ENCODE results near the gene POLA1.
"Not testable (repeated sequence)": the region's sequence is repeated elsewhere in the genome, so short reads cannot be mapped to it uniquely, and the experiment has no call there.

POLA1 gene

DNA sequence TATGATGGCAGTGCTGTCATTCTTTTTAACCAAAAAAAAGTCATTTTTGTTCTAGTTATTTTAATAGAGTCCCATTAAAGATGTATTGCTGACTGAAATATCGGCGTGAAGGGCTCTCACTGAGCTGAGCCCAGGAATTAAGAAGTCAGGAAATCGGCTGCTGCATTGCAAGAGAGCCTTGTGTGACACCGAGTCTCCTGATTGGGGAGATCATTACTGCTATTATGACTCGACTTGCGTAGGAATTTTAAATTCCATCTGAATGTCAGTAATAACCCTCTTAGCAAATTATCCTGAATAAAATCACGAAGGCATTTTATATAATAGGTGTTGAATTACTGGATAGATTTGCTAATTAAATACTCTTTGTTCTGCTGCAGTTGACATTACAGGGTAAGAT, 111.5 kb downstream of the POLA1 start:
- DNase-seq (ENCODE audit: low spot score) = no peak

GRCh38 chrX:24819807-24820206, 126.1 kb downstream of the POLA1 start:
- DNase-seq (ENCODE audit: low spot score) = not testable (repeated sequence)

GRCh38 chrX:24828147-24828546, 134.4 kb downstream of the POLA1 start:
- DNase-seq (ENCODE audit: low spot score) = no peak

GRCh38 chrX:24828600-24828999, 134.9 kb downstream of the POLA1 start:
- no peak for DNase-seq (ENCODE audit: low spot score)

- DNase-seq (ENCODE audit: low spot score) = no peak
Measured at GRCh38 chrX:24833695-24834094, 140.0 kb downstream of the POLA1 start.

- no peak for DNase-seq (ENCODE audit: low spot score)
Measured at GRCh38 chrX:24837966-24838365, 144.2 kb downstream of the POLA1 start.

DNA sequence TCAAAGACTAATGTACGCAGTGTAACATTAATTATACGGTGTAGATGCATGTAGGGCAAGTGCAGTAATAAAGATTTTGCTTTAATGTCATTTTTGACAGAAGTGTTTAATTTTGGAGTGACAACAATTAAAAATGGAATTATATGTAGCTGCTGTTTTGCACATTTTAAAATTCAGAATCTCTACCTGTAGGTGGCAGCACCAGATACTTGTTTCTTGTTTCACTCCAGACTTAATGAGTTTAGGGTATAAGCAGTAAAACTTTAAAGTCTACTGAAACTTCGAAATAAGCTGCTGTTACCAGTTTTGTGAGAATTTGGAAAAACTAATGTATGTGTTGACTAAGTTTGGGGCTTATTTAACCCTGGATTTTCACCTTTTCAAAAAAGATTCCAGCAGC, 144.9 kb downstream of the POLA1 start:
- no peak for DNase-seq (ENCODE audit: low spot score)

DNA sequence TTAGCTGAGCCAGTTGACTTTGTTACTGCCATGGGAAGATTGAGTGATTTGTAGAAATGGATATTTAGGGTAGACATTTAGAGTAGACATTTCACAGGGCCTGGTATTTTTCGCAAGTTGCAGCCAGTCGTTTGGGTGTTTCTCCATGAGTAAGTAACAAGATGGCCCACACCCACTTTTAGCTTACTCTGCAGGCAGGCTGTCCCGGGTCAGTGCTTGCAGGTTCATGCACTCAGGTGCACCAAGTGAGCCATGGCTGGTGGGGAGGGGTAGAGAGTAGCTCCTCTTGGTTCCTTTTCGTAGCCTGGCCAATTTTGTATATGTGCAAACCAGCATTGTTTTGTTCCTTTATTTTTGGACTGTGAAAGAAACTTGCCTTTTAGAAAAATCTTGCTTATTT, 145.6 kb downstream of the POLA1 start:
- no peak for DNase-seq (ENCODE audit: low spot score)

GRCh38 chrX:24842486-24842885, 148.8 kb downstream of the POLA1 start:
- no peak for DNase-seq (ENCODE audit: low spot score)

GRCh38 chrX:24846550-24847150, 152.9 kb downstream of the POLA1 start:
- no peak for DNase-seq (ENCODE audit: low spot score)

GRCh38 chrX:24851289-24851688, 157.6 kb downstream of the POLA1 start:
- no peak for DNase-seq (ENCODE audit: low spot score)

DNA sequence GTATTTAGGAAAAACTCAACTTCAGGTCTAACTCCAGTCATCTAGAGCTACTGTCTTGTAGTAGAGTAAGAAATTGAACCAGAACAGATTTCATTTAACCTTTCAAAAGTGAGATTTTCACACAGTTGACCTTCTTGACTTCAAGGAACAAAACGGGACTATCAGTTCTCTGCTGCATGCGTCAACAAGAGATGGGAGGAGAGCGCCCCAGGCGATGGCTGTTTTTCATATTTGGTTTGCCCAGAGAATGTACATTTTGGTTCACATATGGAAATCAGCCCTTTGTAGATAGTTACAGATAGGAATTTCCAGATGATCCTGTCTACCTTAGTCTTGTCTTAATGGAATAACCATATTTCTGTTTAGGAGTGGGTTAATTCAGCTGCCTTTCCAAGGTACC, 158.1 kb downstream of the POLA1 start:
- DNase-seq (ENCODE audit: low spot score) = no peak

DNA sequence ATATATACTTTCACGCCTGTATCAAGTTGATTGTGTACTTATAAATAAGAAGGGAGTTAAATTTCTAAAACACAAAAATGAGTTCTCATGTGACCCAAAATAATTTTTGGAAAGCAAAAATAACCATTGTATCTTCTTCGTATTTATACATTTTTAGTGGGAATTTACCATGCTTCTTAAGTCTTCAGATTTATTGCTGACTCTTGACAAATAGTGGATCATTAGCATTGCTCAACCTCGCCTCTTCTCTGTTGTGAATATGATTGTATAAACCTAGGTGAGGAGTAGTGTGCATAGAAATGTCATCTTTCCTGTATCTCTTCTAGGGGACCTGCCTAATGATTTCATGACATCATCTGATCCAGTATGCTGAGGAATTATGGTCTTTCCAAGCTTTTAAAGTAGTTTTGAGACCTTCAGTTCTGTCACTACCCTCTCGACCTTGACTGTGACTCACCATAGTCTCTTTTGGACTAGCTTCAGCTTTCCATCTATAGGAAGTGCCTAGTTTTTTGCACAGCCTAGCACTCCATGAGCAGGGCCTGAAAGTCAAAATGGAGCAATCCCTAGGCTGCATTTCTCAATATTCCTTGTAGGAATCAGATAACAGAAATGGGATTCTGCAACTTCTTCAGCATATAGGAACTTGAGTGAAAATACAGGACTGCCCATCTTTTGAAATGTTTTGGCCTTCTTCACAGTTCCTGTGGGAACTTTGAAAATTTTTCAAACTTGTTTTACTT, 164.5 kb downstream of the POLA1 start:
- no peak for DNase-seq (ENCODE audit: low spot score)

GRCh38 chrX:24859211-24859841, 165.6 kb downstream of the POLA1 start:
- no peak for DNase-seq (ENCODE audit: low spot score)

- DNase-seq (ENCODE audit: low spot score) = no peak
Measured at GRCh38 chrX:24860140-24860539, 166.4 kb downstream of the POLA1 start.

GRCh38 chrX:24862343-24862742, 168.6 kb downstream of the POLA1 start:
- no peak for DNase-seq (ENCODE audit: low spot score)

GRCh38 chrX:24863779-24864178, 170.1 kb downstream of the POLA1 start:
- DNase-seq (ENCODE audit: low spot score) = not testable (repeated sequence)

- no peak for DNase-seq (ENCODE audit: low spot score)
Measured at GRCh38 chrX:24870143-24870542, 176.4 kb downstream of the POLA1 start.

DNA sequence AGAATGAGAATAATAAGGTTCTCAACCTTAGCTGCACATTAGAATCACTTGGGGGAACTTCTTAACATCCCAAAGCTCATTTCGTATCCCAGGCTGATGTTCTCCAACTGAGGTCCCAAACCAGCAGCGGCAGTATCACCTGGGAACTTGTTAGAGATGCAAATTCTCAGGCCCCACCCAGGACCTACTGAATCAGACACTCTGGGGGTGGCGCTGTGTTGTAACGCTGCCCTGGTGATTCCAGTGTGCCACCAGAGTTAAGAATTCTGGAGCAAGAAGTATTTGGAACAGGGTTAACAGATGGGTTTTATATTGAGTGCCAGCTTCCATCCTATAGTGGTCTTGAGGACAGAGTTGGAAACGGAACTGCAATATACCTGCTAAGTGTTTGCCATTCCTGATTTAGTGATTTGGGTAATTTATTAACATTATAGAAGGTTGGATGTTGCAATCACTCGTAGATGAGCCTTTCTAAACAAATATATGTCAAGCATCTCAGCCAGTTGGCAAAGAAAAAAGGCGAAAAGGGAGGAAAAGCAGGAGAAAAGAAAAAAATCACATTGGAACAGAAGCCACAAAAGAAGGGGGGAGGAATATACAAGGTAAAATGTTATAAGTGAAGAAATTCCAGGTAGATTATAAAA, 181.0 kb downstream of the POLA1 start:
- no peak for DNase-seq (ENCODE audit: low spot score)

GRCh38 chrX:24876530-24877287, 183.0 kb downstream of the POLA1 start:
- no peak for DNase-seq (ENCODE audit: low spot score)

DNA sequence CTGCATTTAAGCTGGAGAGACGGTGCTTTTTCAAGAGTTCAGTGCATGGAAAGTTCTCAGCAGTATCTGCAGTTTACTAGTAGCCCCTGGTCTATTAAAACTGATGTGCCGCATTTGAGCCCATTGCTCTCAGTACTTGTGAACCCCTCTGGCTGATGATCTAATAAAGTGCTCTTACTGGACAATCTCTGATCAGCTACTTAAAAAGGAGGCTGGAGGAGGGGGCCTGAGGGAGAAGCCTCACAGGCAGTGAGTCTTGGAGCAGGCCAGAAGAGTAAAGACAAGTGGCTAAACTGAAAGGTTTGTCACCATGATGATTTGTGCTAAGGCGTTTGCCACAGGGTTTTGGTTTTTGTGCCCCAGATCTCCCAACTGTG, 183.6 kb downstream of the POLA1 start:
- no peak for DNase-seq (ENCODE audit: low spot score)
